GM19467 (cell line): ENCODE results near the gene AFG3L2.

Experiments
- ATAC-seq: cut with Tn5 transposase; IDR thresholded peaks from one replicate; pipeline ENCODE4 v1.9.1; 2021; ENCODE audit warnings: mild to moderate bottlenecking, moderate library complexity; ENCODE audit not compliant: unreplicated experiment

The AFG3L2 gene

GRCh38 chr18:12283256-12283655 is 93.8 kb downstream of the AFG3L2 start:
- ATAC-seq, result no peak

DNA sequence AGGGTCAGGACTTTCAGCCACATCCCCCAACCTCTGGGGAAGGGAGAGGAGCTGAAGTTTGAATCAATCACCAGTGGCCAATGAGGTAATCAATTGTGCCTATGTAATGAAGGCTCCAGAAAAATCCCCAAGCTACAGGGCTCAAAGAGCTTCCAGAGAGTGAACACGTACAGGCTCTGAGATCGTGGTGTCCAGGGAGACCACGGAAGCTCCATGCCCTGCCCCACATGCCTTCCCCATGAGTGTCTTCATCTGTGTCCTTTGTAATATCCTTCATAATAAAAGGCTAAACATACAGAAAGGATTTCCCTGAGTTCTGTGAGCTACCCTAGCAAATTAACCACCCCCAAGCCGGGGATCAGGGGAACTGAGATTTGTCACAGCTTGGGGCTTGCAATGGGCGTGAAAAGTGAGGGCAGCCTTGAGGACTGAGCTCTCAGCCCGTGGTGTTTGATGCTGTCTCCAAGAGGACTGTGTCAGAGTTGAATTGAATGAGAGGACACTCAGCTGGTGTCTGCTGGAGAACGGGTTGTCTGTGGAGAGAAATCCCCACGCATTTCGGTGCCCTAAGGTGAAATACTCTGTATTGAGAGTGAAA is 94.5 kb downstream of the AFG3L2 start:
- no peak for ATAC-seq

- no peak for ATAC-seq
These were observed 95.2 kb downstream of the AFG3L2 start for GRCh38 chr18:12281861-12282260.

- ATAC-seq, result no peak
These were observed 97.1 kb downstream of the AFG3L2 start for GRCh38 chr18:12279781-12280531.
